Type B pancreatic cell (in vitro differentiated cells): ENCODE measurements around the gene TIMM44. TPM values are rescaled to one million over a fixed set of nuclear protein-coding genes. Genes with fewer than 3 reads are reported as not detected.

Experiments used
- DNase-seq: peaks from one replicate; pipeline ENCODE4 v3.0.0; 2021; ENCODE audit warnings: mixed read lengths; ENCODE audit not compliant: unreplicated experiment; ENCODE audit errors: extremely low spot score
- H3K27ac Mint-ChIP-seq: 2 replicates; pipeline ENCODE4 v1.8.0; 2021; ENCODE audit warnings: mild to moderate bottlenecking, mixed read lengths
- H3K27me3 Mint-ChIP-seq: 2 replicates; pipeline ENCODE4 v1.8.0; 2021; ENCODE audit warnings: mixed read lengths
- H3K36me3 Mint-ChIP-seq: 2 replicates; pipeline ENCODE4 v1.8.0; 2021; ENCODE audit warnings: mixed read lengths
- H3K4me1 Mint-ChIP-seq: one replicate; pipeline ENCODE4 v1.8.0; 2021; ENCODE audit warnings: mixed read lengths; ENCODE audit not compliant: unreplicated experiment
- H3K4me3 Mint-ChIP-seq: 2 replicates; pipeline ENCODE4 v1.8.0; 2021; ENCODE audit warnings: mild to moderate bottlenecking, mixed read lengths
- H3K9me3 Mint-ChIP-seq: 2 replicates; pipeline ENCODE4 v1.8.0; 2021; ENCODE audit warnings: mixed read lengths
- total RNA-seq: library from RNA; stranded (reverse); gene quantifications from 2 replicates; pipeline ENCODE4 v1.2.1, GENCODE V29; 2021; ENCODE audit warnings: low replicate concordance
- TF ChIP-seq, protein P1 (sequence below): fragments of 200-600 bp; sonication (generic); conservative IDR thresholded peaks from 2 replicates; pipeline ENCODE4 v1.5.0; 2021; ENCODE audit warnings: antibody characterized with exemption, mild to moderate bottlenecking

TIMM44 gene
- total RNA-seq, 1 donor from 2014 or later: 80.4 TPM

DNA sequence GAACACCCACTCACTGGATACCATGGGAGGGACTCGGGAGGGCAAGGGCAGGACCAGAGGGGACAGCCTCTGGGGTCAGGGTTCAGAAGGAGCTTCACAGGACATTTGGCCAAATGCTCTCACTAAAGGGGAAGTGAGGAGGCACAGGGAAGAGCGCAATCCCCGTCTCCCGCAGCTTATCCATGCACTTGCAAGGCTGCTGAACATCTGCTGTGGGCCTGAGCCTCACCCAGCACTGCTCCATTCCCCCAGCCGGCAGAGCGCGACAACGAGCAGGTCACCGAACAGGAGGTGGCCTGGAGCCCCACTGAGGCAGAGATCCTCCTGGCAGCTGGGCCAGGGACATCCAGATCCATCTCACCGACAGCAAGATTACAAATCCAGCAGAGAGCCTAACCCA, 38.6 kb upstream of the TIMM44 start:
- Mint-ChIP-seq H3K9me3 (no peaks in the 10 kb centered on the region), H3K4me1 (peaks cover 8% of the 10 kb centered on the region), H3K4me3 (no peak overlapping the region), H3K27ac (no peak overlapping the region), H3K27me3 (no peaks in the 10 kb centered on the region), H3K36me3 (no peaks in the 10 kb centered on the region)
- TF ChIP-seq, protein P1, sequence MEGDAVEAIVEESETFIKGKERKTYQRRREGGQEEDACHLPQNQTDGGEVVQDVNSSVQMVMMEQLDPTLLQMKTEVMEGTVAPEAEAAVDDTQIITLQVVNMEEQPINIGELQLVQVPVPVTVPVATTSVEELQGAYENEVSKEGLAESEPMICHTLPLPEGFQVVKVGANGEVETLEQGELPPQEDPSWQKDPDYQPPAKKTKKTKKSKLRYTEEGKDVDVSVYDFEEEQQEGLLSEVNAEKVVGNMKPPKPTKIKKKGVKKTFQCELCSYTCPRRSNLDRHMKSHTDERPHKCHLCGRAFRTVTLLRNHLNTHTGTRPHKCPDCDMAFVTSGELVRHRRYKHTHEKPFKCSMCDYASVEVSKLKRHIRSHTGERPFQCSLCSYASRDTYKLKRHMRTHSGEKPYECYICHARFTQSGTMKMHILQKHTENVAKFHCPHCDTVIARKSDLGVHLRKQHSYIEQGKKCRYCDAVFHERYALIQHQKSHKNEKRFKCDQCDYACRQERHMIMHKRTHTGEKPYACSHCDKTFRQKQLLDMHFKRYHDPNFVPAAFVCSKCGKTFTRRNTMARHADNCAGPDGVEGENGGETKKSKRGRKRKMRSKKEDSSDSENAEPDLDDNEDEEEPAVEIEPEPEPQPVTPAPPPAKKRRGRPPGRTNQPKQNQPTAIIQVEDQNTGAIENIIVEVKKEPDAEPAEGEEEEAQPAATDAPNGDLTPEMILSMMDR: no peak
- no peak for DNase-seq

DNA sequence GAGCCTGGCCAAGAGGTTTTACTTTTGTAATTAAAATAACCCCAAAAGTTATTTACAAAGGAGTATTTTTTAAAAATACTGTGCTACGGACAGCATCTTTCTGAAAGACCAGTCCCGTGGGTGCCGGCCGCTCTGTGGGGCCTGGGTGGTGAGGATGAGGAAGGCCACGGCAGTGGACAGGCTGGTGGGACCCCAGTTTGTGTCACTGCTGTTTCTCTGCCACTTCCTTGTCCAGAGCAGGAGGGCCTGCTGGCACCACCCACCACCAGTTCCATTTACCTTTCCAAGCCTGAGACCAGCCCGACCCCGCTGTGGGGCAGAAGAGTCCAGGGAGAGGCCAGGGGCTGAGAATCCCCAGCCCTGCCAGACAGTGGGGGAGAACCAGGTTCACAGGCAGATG, 38.2 kb upstream of the TIMM44 start:
- DNase-seq: no peak
- no peak overlapping the region for H3K4me3 Mint-ChIP-seq
- H3K27me3 Mint-ChIP-seq: no peaks in the 10 kb centered on the region
- no peaks in the 10 kb centered on the region for H3K9me3 Mint-ChIP-seq
- H3K27ac Mint-ChIP-seq: no peak overlapping the region
- no peaks in the 10 kb centered on the region for H3K36me3 Mint-ChIP-seq
- TF ChIP-seq, protein P1: no peak
- peaks cover 7% of the 10 kb centered on the region for H3K4me1 Mint-ChIP-seq

DNA sequence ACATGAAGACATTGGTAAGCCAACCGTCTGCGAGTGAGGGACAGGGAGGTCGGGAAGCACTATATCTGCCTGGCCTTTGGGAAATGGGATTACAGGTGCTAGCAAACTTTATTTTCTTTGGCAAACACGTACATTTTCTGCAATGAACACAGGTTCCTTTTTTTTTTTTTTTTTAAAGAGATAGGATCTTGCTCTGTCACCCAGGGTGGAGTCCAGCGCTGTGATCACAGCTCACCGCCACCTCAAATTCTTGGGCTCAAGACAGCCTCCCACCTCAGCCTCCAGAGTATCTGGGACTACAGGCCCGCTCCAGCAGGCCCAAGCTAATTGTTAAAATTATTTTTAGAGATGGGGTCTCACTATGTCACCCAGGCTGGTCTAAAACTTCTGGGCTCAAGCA, 37.7 kb upstream of the TIMM44 start:
- no peak overlapping the region for H3K27ac Mint-ChIP-seq
- no peak for DNase-seq
- H3K27me3 Mint-ChIP-seq: no peaks in the 10 kb centered on the region
- no peaks in the 10 kb centered on the region for H3K36me3 Mint-ChIP-seq
- no peak overlapping the region for H3K4me3 Mint-ChIP-seq
- H3K4me1 Mint-ChIP-seq: peaks cover 3% of the 10 kb centered on the region
- no peaks in the 10 kb centered on the region for H3K9me3 Mint-ChIP-seq
- TF ChIP-seq, protein P1: no peak

DNA sequence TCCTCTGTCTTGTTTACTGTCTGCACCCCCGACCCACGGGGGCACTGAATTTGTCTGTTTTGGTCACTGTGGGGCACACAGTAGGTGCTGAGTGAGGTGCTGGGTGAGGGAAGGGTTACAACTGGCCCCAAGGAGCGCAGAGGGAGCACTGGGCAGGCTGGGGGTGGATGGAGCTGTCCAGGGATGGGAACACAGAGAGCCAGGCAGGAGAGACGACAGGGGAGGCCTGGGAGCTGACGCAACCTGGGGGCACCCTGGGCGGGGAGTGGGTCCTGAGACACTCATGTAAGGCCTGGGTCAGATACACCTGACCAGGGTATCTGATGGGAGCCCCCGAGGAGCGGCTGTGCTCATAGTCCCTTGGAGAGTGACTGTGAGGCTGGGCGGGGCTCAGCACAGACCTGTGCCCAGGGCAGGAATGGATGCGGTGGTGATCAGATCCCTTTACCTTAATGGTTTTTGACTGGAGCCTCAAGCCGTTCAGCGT, 37.2 kb upstream of the TIMM44 start:
- Mint-ChIP-seq H3K4me3 (no peak overlapping the region), H3K4me1 (no peaks in the 10 kb centered on the region), H3K36me3 (no peaks in the 10 kb centered on the region), H3K27ac (no peak overlapping the region), H3K9me3 (no peaks in the 10 kb centered on the region), H3K27me3 (no peaks in the 10 kb centered on the region)
- TF ChIP-seq, protein P1: no peak
- DNase-seq: no peak

DNA sequence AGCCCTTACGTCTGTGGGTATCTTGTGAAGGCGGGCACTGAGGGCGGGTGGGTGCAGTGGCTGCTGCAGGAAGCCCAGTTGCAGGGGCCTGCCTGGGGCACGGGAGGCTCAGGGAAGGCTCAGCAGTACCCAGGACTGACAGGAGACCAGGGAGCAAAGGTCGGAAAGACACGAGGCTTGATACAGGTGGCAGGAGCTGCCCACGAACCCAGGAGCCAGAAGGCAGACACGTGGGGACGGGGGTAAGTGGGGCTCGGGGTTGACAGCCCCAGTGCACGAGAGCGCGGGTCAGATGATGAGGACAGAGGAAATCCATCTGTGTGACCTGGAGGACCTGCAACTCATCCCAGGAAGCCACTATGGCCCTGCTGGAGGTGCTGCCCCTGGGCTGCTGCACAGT, 36.7 kb upstream of the TIMM44 start:
- no peaks in the 10 kb centered on the region for H3K4me1 Mint-ChIP-seq
- H3K27ac Mint-ChIP-seq: no peak overlapping the region
- no peak overlapping the region for H3K4me3 Mint-ChIP-seq
- no peaks in the 10 kb centered on the region for H3K36me3 Mint-ChIP-seq
- no peak for DNase-seq
- no peaks in the 10 kb centered on the region for H3K9me3 Mint-ChIP-seq
- TF ChIP-seq, protein P1: no peak
- H3K27me3 Mint-ChIP-seq: no peaks in the 10 kb centered on the region

DNA sequence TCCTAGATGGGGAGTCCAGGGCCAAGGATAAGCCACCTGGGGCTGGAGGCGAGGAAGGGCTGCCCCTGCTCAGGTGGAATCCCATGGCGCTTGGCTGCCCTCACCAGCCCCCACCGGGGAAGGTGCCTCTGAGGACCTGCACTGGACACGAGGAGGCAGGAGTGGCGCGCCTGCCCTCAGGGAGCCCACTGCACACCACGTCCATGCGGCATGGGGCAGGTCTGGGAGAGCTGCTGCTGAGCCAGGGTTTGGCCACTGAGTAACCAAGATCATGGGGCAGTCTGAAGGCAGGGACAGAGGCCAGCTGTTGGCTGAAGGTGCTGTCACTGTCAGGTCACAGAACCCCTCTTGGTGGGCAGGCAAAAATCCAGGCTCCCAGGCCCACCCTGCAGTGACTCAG, 36.1 kb upstream of the TIMM44 start:
- Mint-ChIP-seq H3K27ac (no peak overlapping the region), H3K36me3 (no peaks in the 10 kb centered on the region), H3K4me1 (no peaks in the 10 kb centered on the region), H3K9me3 (no peaks in the 10 kb centered on the region), H3K27me3 (no peaks in the 10 kb centered on the region), H3K4me3 (no peak overlapping the region)
- TF ChIP-seq, protein P1: no peak
- no peak for DNase-seq
